SK-N-SH (cell line): ENCODE results near the gene SPTBN1. TPM values are rescaled to one million over a fixed set of nuclear protein-coding genes. Genes with fewer than 3 reads are reported as not detected.

Experiments used
- CTCF ChIA-PET: fragments of 300-600, 350-600 bp; formaldehyde crosslinking; extraction: SDS; loops from one replicate; lab custom pipeline; 2021; lab: Yijun Ruan, JAX
- POLR2A ChIA-PET: fragments of 350-600 bp; sonication (Branson Sonifier 250); formaldehyde crosslinking; extraction: SDS; loops from one replicate; lab custom pipeline; 2020; ENCODE audit warnings: antibody characterized with exemption, inconsistent platforms; lab: Yijun Ruan, JAX
- DNase-seq: peaks from one replicate; pipeline ENCODE4 v3.0.0; 2012
- H2AFZ ChIP-seq: fragments of 200-600 bp; sonication (generic); 2 replicates; pipeline ENCODE4 v1.8.1; 2016; ENCODE audit warnings: antibody characterized with exemption, mild to moderate bottlenecking, low read depth
- H3F3A ChIP-seq: fragments of 200-600 bp; sonication (generic); replicated peaks from 2 replicates; pipeline ENCODE3; 2016; ENCODE audit warnings: antibody characterized with exemption, mild to moderate bottlenecking; ENCODE audit not compliant: insufficient read depth
- H3K27ac ChIP-seq, 2 experiments: fragments of 200-500 bp in 1 of 2; fragments of 200-600 bp in 1 of 2; sonication (Bioruptor generic) in 1 of 2; sonication (generic), shearing (Covaris generic) in 1 of 2; 2 replicates each; pipeline versions ENCODE4 v1.5.1 to v1.6.1; 2014 to 2016; ENCODE audit warnings: low read depth in 2 of 2, inconsistent platforms in 1 of 2, low read length in 1 of 2, mild to moderate bottlenecking in 1 of 2, mixed read lengths in 1 of 2
- H3K27me3 ChIP-seq: fragments of 200-600 bp; sonication (generic), shearing (Covaris generic); 2 replicates; pipeline ENCODE4 v1.6.1; 2016; ENCODE audit warnings: mixed run types; ENCODE audit not compliant: insufficient read depth
- H3K36me3 ChIP-seq, 2 experiments: fragments of 200-500 bp in 1 of 2; fragments of 200-600 bp in 1 of 2; sonication (Bioruptor generic) in 1 of 2; sonication (generic) in 1 of 2; replicated peaks in 1 of 2; 2 replicates each; pipeline versions ENCODE3 to v1.5.1; 2014 to 2016; ENCODE audit warnings: low read length in 1 of 2, mild to moderate bottlenecking in 1 of 2; ENCODE audit not compliant: insufficient read depth in 2 of 2, control insufficient read depth in 1 of 2
- H3K4me1 ChIP-seq, 2 experiments: fragments of 200-500 bp in 1 of 2; fragments of 200-600 bp in 1 of 2; sonication (Bioruptor generic) in 1 of 2; sonication (generic), shearing (Covaris generic) in 1 of 2; 2 replicates each; pipeline versions ENCODE4 v1.5.1 to v1.6.1; 2014 to 2016; ENCODE audit warnings: low read depth in 1 of 2, low read length in 1 of 2, mixed run types in 1 of 2; ENCODE audit not compliant: insufficient read depth in 2 of 2, control insufficient read depth in 1 of 2
- H3K4me2 ChIP-seq: fragments of 200-600 bp; sonication (generic), shearing (Covaris generic); 2 replicates; pipeline ENCODE4 v1.6.1; 2017; ENCODE audit warnings: mixed run types
- H3K4me3 ChIP-seq, 2 experiments: fragments of 200-500 bp in 1 of 2; fragments of 200-600 bp in 1 of 2; sonication (Bioruptor generic) in 1 of 2; sonication (generic), shearing (Covaris generic) in 1 of 2; 2 replicates each; pipeline versions ENCODE4 v1.5.1 to v1.8.1; 2014 to 2016; ENCODE audit warnings: low read depth in 2 of 2, inconsistent platforms in 1 of 2, low read length in 1 of 2, mild to moderate bottlenecking in 1 of 2, mixed read lengths in 1 of 2, moderate library complexity in 1 of 2
- H3K79me2 ChIP-seq: fragments of 200-600 bp; sonication (generic); 2 replicates; pipeline ENCODE4 v1.8.1; 2017; ENCODE audit warnings: mild to moderate bottlenecking; ENCODE audit not compliant: insufficient read depth
- H3K9ac ChIP-seq: fragments of 200-600 bp; sonication (generic); 2 replicates; pipeline ENCODE4 v1.6.1; 2017; ENCODE audit warnings: mixed run types
- H3K9me2 ChIP-seq: fragments of 200-600 bp; sonication (generic); 2 replicates; pipeline ENCODE4 v1.6.1; 2017; ENCODE audit warnings: mixed run types
- H3K9me3 ChIP-seq: fragments of 200-600 bp; sonication (generic); 2 replicates; pipeline ENCODE4 v1.6.1; 2017; ENCODE audit warnings: mixed run types, mild to moderate bottlenecking, moderate library complexity
- H4K20me1 ChIP-seq: fragments of 200-600 bp; sonication (generic); 2 replicates; pipeline ENCODE4 v1.6.1; 2017; ENCODE audit warnings: mild to moderate bottlenecking, mixed run types; ENCODE audit not compliant: insufficient read depth
- ELF1 ChIP-seq: IDR thresholded peaks from 2 replicates; pipeline ENCODE4 v1.4.0; 2012
- EZH2phosphoT487 ChIP-seq: fragments of 200-600 bp; sonication (generic); IDR thresholded peaks from 2 replicates; pipeline ENCODE4 v1.6.1; 2017; ENCODE audit warnings: low read depth, mixed run types, mild to moderate bottlenecking, antibody characterized with exemption, moderate library complexity, borderline replicate concordance
- FOXJ3 ChIP-seq: sonication (generic); formaldehyde crosslinking; IDR thresholded peaks from 2 replicates; pipeline ENCODE4 v1.5.1; 2020; ENCODE audit warnings: mild to moderate bottlenecking, missing genetic modification reagents
- IRF3 ChIP-seq: fragments of 150-350 bp; IDR thresholded peaks from 2 replicates; pipeline ENCODE4 v1.6.1; 2016; ENCODE audit warnings: mild to moderate bottlenecking, low read depth, low read length
- JUND ChIP-seq: IDR thresholded peaks from 2 replicates; pipeline ENCODE4 v1.4.0; 2012
- MXI1 ChIP-seq: IDR thresholded peaks from 2 replicates; pipeline ENCODE4 v1.6.1; 2012; ENCODE audit warnings: mild to moderate bottlenecking, low read depth, low read length, improper control_type of control experiment
- POLR2AphosphoS5 ChIP-seq: IDR thresholded peaks from 2 replicates; pipeline ENCODE4 v1.6.1; 2012; ENCODE audit warnings: low read depth, low read length
- RAD21 ChIP-seq: IDR thresholded peaks from 2 replicates; pipeline ENCODE4 v1.6.1; 2012; ENCODE audit warnings: mild to moderate bottlenecking, low read length
- TAF1 ChIP-seq: IDR thresholded peaks from 2 replicates; pipeline ENCODE4 v1.6.1; 2012; ENCODE audit warnings: low read depth, mild to moderate bottlenecking, low read length, moderate library complexity, borderline replicate concordance
- TCF12 ChIP-seq: IDR thresholded peaks from 2 replicates; pipeline ENCODE4 v1.4.0; 2012
- TEAD4 ChIP-seq: IDR thresholded peaks from 2 replicates; pipeline ENCODE4 v1.4.0; 2012; ENCODE audit warnings: mild to moderate bottlenecking, borderline replicate concordance; ENCODE audit not compliant: insufficient read depth
- YY1 ChIP-seq: IDR thresholded peaks from 2 replicates; pipeline ENCODE4 v1.4.0; 2012; ENCODE audit warnings: low read depth, mild to moderate bottlenecking
- ZBTB33 ChIP-seq: IDR thresholded peaks from 2 replicates; pipeline ENCODE4 v1.4.0; 2012; ENCODE audit warnings: low read depth, borderline replicate concordance
- WGBS: methylation state at CpG from one replicate; pipeline ENCODE4 v1.1.6; 2017; ENCODE audit warnings: low lambda C conversion rate; 5-methylcytosine and 5-hydroxymethylcytosine counted together
- polyA plus RNA-seq, 3 experiments: library from polyadenylated mRNA; depleted of rRNA; stranded (reverse); fragments of >200 nt; gene quantifications; 2 replicates each; pipeline ENCODE4 v1.2.3, GENCODE V29; 2012
- TF ChIP-seq, protein P1 (sequence below): IDR thresholded peaks from 2 replicates; pipeline ENCODE4 v1.4.0; 2012; ENCODE audit warnings: low read depth

SPTBN1 gene
- polyA plus RNA-seq, 1 of the 3 experiments (the other 2 are of a cell fraction), result 29.1 TPM

GRCh38 chr2:54456612-54457322, 640 bp downstream of the SPTBN1 start:
- Histone ChIP-seq H3K9ac (peak overlapping the region; percentile 80), H3K27me3 (no peaks in the 10 kb centered on the region), H4K20me1 (peaks cover 39% of the 10 kb centered on the region), H3K79me2 (peaks cover 48% of the 10 kb centered on the region), H3K4me2 (peak overlapping the region; percentile 97), H3K4me1 (peaks cover 15 to 18% of the 10 kb centered on the region in 2 experiments; a peak in 2 of 4 replicates), H2AFZ (peak overlapping the region; percentile 91), H3K9me2 (no peaks in the 10 kb centered on the region), H3K9me3 (no peaks in the 10 kb centered on the region), H3K27ac (peak overlapping the region; percentile 70 to 88), H3F3A (peaks cover 6% of the 10 kb centered on the region), H3K4me3 (peak overlapping the region; percentile 86 to 88), H3K36me3 (peaks cover 0 to 6% of the 10 kb centered on the region in 2 experiments)
- peak; percentile 30; the same call in 1 of the 2 replicates for TF ChIP-seq MXI1
- no peak for TF ChIP-seq TEAD4
- peak; percentile 84 for DNase-seq
- WGBS, result 2% methylated on average over 8 of the region's 87 CpGs
- ChIA-PET POLR2A (interaction anchor here (0.6 to 1.4 kb wide), 6 partner anchors 44 to 349 kb away, joined by 3 to 6 read pairs (median 3); no protein-coding TSS in a partner anchor), CTCF (interaction anchor here (0.7 to 1.5 kb wide), 8 partner anchors 10 to 350 kb away, joined by 3 to 4 read pairs (median 4); a partner anchor contains a TSS)

GRCh38 chr2:54457323-54458023, 1.3 kb downstream of the SPTBN1 start:
- H3K4me1 ChIP-seq, result peaks cover 15 to 18% of the 10 kb centered on the region in 2 experiments; a peak in 2 of 4 replicates
- peaks cover 55% of the 10 kb centered on the region for H3K79me2 ChIP-seq
- ChIA-PET CTCF (interaction anchor here (0.7 to 1.5 kb wide), 15 partner anchors 10 to 351 kb away, joined by 3 to 4 read pairs (median 3); a partner anchor contains a TSS), POLR2A (interaction anchor here (0.5 to 1.4 kb wide), 7 partner anchors 44 to 350 kb away, joined by 3 to 6 read pairs (median 3); no protein-coding TSS in a partner anchor)
- DNase-seq, result peak; percentile 72
- H3K4me2 ChIP-seq, result peak overlapping the region; percentile 97
- peaks cover 0 to 6% of the 10 kb centered on the region in 2 experiments for H3K36me3 ChIP-seq
- TF ChIP-seq FOXJ3 (CRISPR knock-in tag) (0 out of 2 replicates have a peak, but pooled peaks have one; percentile 44), POLR2AphosphoS5 (no peak), RAD21 (peak; percentile 16; the same call in 1 of the 2 replicates), TAF1 (0 out of 2 replicates have a peak, but pooled peaks have one; percentile 34)
- peaks cover 5% of the 10 kb centered on the region for H3F3A ChIP-seq
- H3K9me2 ChIP-seq, result no peaks in the 10 kb centered on the region
- WGBS, result 0% methylated on average over 32 of the region's 35 CpGs
- H3K27me3 ChIP-seq, result no peaks in the 10 kb centered on the region
- H2AFZ ChIP-seq, result peak overlapping the region; percentile 91
- H3K4me3 ChIP-seq, result peak overlapping the region; percentile 86 to 88
- H4K20me1 ChIP-seq, result peaks cover 46% of the 10 kb centered on the region
- H3K27ac ChIP-seq, result peak overlapping the region; percentile 70 to 88
- H3K9me3 ChIP-seq, result no peaks in the 10 kb centered on the region
- H3K9ac ChIP-seq, result peak overlapping the region; percentile 80

GRCh38 chr2:54459037-54459441, 2.9 kb downstream of the SPTBN1 start:
- Histone ChIP-seq H3K79me2 (peaks cover 71% of the 10 kb centered on the region), H3K27me3 (no peaks in the 10 kb centered on the region), H2AFZ (no peak overlapping the region), H3K4me2 (peak overlapping the region; percentile 97), H3K4me1 (peaks cover 15 to 18% of the 10 kb centered on the region in 2 experiments; a peak in 2 of 4 replicates), H3F3A (no peaks in the 10 kb centered on the region), H3K9me2 (no peaks in the 10 kb centered on the region), H3K36me3 (peaks cover 0 to 13% of the 10 kb centered on the region in 2 experiments), H3K4me3 (no peak overlapping the region; a peak in 1 of 4 replicates), H3K27ac (peak overlapping the region in 1 of 2 experiments; percentile 70; a peak in 1 of 4 replicates), H3K9ac (no peak overlapping the region), H3K9me3 (no peaks in the 10 kb centered on the region), H4K20me1 (peaks cover 59% of the 10 kb centered on the region)
- WGBS, result 39% methylated on average over 2 of the region's 2 CpGs
- POLR2A ChIA-PET, result no interaction called here
- DNase-seq, result no peak
- no peak for TF ChIP-seq IRF3
- no peak for TF ChIP-seq YY1
- TF ChIP-seq ELF1, result no peak
- TF ChIP-seq, protein P1, sequence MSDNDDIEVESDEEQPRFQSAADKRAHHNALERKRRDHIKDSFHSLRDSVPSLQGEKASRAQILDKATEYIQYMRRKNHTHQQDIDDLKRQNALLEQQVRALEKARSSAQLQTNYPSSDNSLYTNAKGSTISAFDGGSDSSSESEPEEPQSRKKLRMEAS, result no peak
- no peak for TF ChIP-seq EZH2phosphoT487
- no peak for TF ChIP-seq TCF12
- no peak for TF ChIP-seq JUND
- TF ChIP-seq FOXJ3 (CRISPR knock-in tag), result no peak
- TF ChIP-seq ZBTB33, result no peak
- TF ChIP-seq MXI1, result no peak
- TF ChIP-seq TAF1, result no peak
- TF ChIP-seq RAD21, result no peak
- CTCF ChIA-PET, result interaction anchor here (1.0 to 1.9 kb wide), 5 partner anchors 21 to 92 kb away, joined by 3 to 4 read pairs (median 3); no protein-coding TSS in a partner anchor
